RPMI7951 (cell line): Measurements from ENCODE around the gene SFXN2. TPM values are rescaled to one million over a fixed set of nuclear protein-coding genes. Genes with fewer than 3 reads are reported as not detected.
A peak's percentile ranks its signal among the peaks of the same experiment; 100 is the strongest.

ENCODE experiments used
- DNase-seq: peaks from one replicate; pipeline ENCODE4 v3.0.0-alpha.2; 2012; ENCODE audit warnings: low read depth
- total RNA-seq: library from RNA; depleted of rRNA; stranded (reverse); fragments of >200 nt; shearing (Covaris generic); gene quantifications from 2 replicates; pipeline ENCODE4 v1.2.3, GENCODE V29; 2014; rRNA removed

The SFXN2 gene
- total RNA-seq, 1 experiment from 2014 or later, result 1.4 TPM

DNA sequence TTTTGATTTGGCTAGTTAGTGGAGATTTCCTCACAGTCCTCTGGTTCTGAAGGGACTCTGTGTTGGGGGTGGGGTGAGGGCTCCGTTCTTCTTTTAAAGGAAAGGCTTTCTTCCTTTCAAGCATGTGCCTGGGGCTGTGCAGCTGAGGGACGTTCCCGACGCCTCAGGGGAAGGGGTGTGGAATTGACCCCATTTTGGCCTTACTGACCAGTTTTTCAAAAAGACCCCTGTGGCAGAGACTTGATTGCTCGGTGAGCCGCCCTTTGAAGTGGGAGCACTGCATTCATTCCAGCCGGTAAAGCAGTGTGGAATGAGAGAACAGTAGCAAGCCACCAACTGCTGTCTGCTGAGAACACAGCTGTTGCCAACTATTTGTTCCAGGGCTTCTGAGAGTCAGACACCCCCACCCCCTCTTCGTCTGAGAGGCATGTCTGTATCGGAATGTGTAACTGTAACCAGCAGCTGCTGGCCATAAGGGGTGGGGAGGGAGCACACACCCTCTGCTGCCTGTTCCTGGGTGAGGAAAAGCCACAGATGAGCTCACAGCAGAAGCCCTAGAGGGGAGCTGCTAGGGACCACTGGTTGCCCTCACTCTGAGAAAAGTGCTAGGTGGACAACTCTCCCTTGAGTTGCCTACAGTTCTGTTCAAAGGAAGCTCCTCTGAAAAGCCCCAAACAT, 62.5 kb downstream of the SFXN2 start:
- DNase-seq, result peak; percentile 96

DNA sequence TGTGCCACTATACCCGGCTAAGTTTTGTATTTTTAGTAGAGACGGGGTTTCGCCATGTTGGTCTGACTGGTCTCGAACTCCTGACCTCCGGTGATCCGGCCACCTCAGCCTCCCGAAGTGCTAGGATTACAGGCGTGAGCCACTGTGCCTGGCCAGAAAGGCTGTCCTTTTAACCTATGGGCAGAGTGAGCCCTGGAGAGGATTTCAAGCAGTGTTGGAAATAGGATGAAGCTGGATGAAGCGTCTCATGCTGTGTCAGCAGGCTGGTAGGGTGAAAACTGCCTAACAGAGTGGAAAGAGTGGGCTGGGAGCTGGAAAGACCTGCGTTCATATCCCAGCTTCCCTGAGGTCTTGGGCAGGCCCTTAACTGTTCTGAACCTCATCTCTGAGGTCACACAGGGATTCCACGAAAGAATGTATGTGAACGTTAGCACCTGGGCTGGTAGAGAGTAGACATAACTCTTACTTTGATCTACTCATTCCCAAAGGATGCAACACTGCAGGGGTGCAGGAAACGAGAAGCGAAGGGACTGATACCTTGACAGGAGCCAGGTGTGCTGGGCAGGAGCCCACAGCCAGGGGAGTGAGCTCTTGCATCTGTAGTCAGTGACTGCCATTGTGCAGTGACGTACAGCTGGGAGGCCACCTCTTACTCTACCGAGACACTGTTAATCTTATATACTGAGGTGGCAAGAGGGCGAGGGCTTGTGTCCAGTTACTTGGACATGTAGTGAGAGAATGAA, 63.4 kb downstream of the SFXN2 start:
- no peak for DNase-seq

GRCh38 chr10:102778781-102779180, 64.3 kb downstream of the SFXN2 start:
- no peak for DNase-seq

DNA sequence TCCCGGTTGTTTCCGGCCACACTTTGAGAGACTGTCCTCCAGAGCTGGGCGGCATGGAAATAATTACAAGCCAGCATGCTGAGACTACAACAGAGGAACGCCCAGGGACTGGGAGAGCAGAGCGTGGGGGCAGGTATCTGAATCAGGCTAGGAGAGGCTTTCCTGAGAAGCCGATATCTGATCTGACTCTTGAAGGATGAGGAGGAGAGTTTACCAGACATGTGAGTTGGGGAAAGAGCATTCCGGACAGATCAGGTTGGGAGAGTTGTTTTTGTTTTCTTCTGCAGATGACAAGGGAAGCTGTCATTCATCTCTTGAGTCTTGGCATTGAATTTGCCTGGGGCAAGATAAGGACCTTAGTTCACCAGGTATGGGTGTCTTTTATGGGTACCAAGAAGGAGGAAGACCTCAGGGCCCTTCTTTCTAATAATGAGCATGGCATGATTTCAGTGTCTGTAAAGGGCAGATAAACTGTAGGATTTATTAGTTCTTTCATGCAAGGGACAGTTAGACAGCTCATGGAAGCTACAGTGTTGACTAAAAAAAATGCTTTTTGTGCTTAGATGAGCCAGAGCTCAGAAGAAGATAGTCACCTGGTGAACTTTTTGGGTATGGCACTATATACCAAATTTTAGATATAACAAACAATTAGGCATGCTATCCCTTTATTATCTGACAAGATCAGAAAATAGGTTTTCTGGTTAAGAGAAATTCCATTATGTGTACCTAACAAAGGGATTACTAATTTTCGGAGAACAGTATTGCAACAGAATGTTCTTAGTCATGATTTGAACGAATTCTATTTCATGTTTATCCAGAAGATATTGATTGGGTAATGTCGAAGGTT, 65.5 kb downstream of the SFXN2 start:
- DNase-seq, result no peak

- no peak for DNase-seq
These were observed 66.0 kb downstream of the SFXN2 start for GRCh38 chr10:102780527-102780808.

DNA sequence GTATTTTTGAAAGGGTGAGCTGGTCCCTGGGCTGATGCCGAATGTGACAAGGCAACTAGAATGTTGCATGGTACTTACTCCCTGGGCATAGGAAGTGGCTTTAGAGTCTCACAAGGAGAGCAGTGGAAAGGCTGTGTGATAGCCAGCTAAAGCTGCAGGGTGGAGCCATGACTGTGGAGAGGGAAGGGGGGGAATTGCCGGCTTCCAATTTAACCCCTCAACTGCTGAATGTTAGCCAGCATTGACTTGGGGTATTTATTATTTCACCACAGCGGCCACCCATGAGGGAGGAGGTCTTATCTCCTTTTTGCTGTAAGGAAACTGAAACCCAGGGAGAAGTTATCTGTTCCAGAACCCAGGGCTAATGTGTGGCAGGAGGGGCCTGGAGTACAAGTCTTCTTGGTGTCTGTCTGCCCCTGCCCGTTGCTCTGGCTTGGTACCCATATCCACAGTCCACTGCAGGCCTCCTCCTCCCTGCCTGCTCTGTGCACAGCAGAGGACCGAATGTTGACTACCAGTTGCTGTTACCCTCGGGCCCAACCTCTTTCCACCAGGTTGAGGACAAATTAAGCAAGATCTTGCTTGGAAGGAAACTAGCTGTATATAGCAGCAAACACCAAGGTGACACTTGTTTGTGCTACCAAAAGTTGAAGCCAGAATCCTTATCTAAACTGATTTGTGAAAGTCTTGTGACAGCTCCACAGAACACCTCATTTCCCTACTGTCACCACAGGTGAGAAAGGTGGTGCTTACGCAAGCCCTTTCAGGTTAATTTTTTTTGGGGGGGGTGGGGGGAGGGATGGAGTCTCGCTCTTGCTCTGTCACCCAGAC, 66.9 kb downstream of the SFXN2 start:
- no peak for DNase-seq

DNA sequence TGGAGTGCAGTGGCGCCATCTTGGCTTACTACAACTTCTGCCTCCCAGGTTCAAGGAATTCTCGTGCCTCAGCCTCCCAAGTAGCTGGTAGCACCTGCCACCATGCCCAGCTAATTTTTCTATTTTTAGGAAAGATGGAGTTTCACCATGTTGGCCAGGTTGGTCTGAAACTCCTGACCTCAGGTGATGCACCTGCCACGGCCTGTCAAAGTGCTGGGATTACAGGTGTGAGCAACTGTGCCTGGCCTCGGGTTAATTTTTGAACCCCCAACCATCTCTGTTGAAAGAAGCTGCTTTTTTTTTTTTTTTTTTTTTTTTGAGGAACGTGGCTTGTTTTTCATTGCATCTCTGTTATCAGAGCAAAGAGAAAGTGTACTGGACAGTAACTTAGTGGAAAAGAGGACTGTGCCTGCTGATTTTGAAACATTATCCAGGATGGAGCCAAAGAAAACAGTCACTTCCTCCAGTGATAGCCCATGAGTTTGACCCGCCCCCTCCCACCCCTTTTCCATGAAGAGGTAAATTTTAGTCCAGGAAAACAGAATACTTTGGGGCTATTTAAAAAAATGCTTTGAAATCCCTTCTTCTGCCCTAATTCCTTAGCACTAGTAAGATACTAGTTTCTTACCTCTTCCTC, 67.6 kb downstream of the SFXN2 start:
- DNase-seq, result peak; percentile 46

DNA sequence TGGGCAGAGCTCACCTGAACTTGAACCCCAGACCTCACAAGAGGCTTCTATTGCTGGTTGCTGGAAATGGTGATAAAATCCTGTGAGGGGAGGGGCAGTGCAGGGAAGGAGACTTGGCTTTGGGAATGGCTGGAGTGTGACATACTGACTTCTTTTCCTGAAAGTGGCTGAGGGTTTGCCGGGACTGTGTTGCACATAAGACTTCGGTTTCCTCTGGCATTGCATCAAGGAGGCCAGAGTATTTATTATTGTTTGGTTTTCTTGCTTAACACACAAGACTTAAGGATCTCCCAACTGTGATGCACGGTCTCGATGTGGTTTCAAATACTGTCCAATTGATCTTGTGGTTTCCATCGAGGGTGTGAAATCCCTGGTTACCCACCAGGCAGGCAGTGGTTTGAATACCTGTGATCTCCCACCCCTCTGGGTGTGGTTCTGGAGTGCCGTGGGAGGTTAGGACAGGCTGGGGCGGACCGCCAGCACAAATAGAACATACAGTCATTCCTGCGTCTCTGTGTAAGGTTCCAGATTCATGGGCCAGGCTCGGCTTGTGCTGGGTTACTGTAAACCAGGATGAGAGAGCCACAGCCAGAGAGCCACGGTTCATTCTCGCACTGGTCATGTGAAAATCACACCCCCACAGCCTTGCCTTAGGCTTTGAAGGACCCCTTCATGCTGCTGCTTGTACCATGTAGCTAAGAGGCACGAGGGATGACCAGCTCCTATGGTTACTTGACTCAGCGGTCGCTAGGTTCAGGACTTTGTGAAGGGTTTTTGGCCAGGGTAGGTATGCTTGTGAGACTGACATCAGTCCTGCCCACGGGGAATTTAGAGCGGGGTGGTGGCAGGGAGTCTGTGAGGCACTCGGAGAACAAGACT, 68.5 kb downstream of the SFXN2 start:
- DNase-seq, result peak; percentile 35

DNA sequence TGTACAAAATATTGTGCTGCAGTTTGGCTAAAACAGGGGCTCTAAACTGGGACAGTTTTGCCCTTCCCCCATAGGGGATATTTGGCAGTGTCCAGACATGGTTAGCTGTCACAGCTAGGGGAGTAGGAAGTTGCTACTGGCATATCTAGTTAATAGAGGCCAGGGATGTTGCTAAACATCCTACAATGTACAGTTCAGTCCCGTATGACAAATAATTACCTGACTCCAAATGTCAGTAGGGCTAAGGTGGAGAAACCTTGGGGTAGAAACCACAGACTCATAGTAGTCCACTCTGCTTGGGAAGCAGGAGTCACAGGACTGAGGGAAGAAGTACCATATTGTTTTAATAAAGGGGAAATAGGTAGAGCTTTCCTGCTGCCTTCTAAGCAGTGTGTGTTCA, 69.1 kb downstream of the SFXN2 start:
- DNase-seq, result no peak

DNA sequence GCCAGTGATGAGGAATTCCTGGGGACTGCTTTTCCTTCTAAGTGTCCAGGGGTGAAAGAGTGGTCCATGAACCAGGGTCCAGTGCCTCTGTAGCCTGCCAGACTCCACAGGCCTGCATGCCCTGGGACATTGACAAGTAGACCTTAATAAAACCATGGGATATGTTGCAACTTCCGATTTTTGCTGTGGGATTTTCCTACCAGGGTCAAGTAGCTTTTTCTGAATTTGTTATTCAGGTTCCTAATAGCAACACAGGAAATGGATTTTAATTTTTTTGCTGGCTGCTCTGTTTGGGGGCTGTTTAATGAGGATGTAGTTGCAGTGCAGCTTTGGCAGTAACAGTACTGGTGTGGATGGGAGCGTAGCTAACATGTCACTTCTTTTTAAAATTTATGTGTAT, 71.4 kb downstream of the SFXN2 start:
- DNase-seq, result no peak

DNA sequence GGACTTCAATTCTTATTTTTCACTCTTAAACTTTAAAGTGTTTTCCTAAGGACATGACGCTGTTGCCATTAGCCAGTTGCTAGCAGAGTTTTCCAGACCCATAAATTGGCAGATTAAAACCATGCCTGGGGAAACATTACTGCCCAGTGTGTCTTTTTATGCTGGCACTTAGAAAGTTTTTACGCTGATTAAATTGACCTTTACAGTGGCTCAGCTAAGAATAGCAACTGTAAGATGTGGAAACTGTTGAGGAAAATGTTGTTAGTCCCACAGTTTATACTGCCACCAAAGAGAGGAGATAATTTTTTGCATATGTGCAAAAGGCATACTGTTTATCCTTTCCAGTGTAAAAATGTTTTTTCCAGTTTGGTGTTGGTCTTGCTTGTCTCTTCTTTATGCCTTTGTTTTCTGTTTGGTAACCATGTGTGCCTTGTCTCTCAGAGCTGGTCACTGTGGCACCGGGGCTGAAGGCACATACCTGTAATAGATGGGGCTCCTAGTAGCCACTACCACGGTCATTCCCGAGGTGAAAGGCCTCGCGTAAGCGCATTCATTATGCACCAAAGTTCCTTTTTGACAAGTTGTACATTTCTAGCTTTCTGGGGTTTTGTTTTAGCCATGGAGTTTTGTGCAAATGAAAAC, 77.4 kb downstream of the SFXN2 start:
- DNase-seq, result peak; percentile 41

Other genes with a start within 250 kb of the SFXN2 start
- gene ACTR1A, start 211.9 kb upstream of the SFXN2 start, total RNA-seq, result 116 and 179 TPM in 2 replicates
- 3.7 and 4.0 TPM in 2 replicates for gene SUFU, start 210.7 kb upstream of the SFXN2 start, total RNA-seq
- 39.3 and 52.8 TPM in 2 replicates for gene TRIM8, start 70.2 kb upstream of the SFXN2 start, total RNA-seq
- 11.1 and 12.3 TPM in 2 replicates for gene ARL3, start 239 bp upstream of the SFXN2 start, total RNA-seq
- gene WBP1L, start 29.3 kb downstream of the SFXN2 start, total RNA-seq, result 16.8 and 22.5 TPM in 2 replicates
- gene CYP17A1, start 122.8 kb downstream of the SFXN2 start, total RNA-seq, result not detected in 2 replicates
- gene BORCS7, start 139.6 kb downstream of the SFXN2 start, total RNA-seq, result 17.9 and 29.5 TPM in 2 replicates
- 1.3 and 1.9 TPM in 2 replicates for gene AS3MT, start 154.8 kb downstream of the SFXN2 start, total RNA-seq
- gene CNNM2, start 203.7 kb downstream of the SFXN2 start, total RNA-seq, result 4.1 and 4.3 TPM in 2 replicates